HG03280 (cell line): ENCODE results near the gene ERCC5.

Experiments used
- ATAC-seq: cut with Tn5 transposase; IDR thresholded peaks from one replicate; pipeline ENCODE4 v1.9.1; 2021; ENCODE audit warnings: mild to moderate bottlenecking, moderate library complexity; ENCODE audit not compliant: unreplicated experiment

The ERCC5 gene

GRCh38 chr13:102845630-102846260 lies at the start of gene ERCC5:
Gene ERCC5, plus strand, starts transcription at chr13:102846032. Its CDS starts 235 bp downstream, at chr13:102846267.
- ATAC-seq, result peak; percentile 83

GRCh38 chr13:102798581-102799425 lies 47.0 kb upstream of the ERCC5 start, which contains the start of the genes BIVM and POGLUT2:
Gene BIVM, plus strand, starts transcription at chr13:102799119. Its CDS starts 8,149 bp downstream, at chr13:102807268.
Gene POGLUT2, minus strand, starts transcription at chr13:102798976. Its CDS starts 306 bp downstream, at chr13:102798670.
- ATAC-seq, result peak; percentile 80

GRCh38 chr13:102799426-102800144 lies 46.2 kb upstream of the ERCC5 start:
- ATAC-seq, result peak; percentile 9

GRCh38 chr13:102800145-102801041 lies 45.4 kb upstream of the ERCC5 start:
- peak; percentile 79 for ATAC-seq

- no peak for ATAC-seq
Observed at GRCh38 chr13:102805680-102806079, 40.2 kb upstream of the ERCC5 start.

- ATAC-seq, result no peak
Observed at GRCh38 chr13:102807699-102808098, 38.1 kb upstream of the ERCC5 start.

GRCh38 chr13:102812611-102813287 lies 33.1 kb upstream of the ERCC5 start:
- no peak for ATAC-seq

- peak; percentile 34 for ATAC-seq
Observed at GRCh38 chr13:102814025-102814607, 31.7 kb upstream of the ERCC5 start.

GRCh38 chr13:102814793-102815192 lies 31.0 kb upstream of the ERCC5 start:
- no peak for ATAC-seq

- no peak for ATAC-seq
Observed at GRCh38 chr13:102815788-102816187, 30.0 kb upstream of the ERCC5 start.

GRCh38 chr13:102816708-102817107 lies 29.1 kb upstream of the ERCC5 start:
- no peak for ATAC-seq

- ATAC-seq, result no peak
Observed at GRCh38 chr13:102817241-102817640, 28.6 kb upstream of the ERCC5 start.

- no peak for ATAC-seq
Observed at GRCh38 chr13:102817907-102818306, 27.9 kb upstream of the ERCC5 start.

GRCh38 chr13:102825400-102825799 lies 20.4 kb upstream of the ERCC5 start:
- ATAC-seq, result no peak

- ATAC-seq, result no peak
Observed at GRCh38 chr13:102825921-102826706, 19.7 kb upstream of the ERCC5 start.

- ATAC-seq, result no peak
Observed at GRCh38 chr13:102830646-102831045, 15.2 kb upstream of the ERCC5 start.

- ATAC-seq, result no peak
Observed at GRCh38 chr13:102836471-102836870, 9.4 kb upstream of the ERCC5 start.

- no peak for ATAC-seq
Observed at GRCh38 chr13:102838273-102838672, 7.6 kb upstream of the ERCC5 start.

GRCh38 chr13:102838982-102839381 lies 6.8 kb upstream of the ERCC5 start:
- no peak for ATAC-seq
